Panc1 (cell line): Measurements from ENCODE around the gene C1GALT1C1. TPM values are rescaled to one million over a fixed set of nuclear protein-coding genes. Genes with fewer than 3 reads are reported as not detected.

Experiments used
- ATAC-seq: fragments of 200-7000 bp; cut with Tn5 transposase; 2 replicates; pipeline ENCODE4 v1.9.1; 2020; ENCODE audit warnings: mild to moderate bottlenecking, moderate library complexity
- BruUV-seq: library from RNA; stranded (reverse); fragments of 400-500 nt; replicated peaks from 2 replicates; lab custom pipeline; 2021; lab: Mats Ljungman, UMichigan
- CTCF ChIA-PET: fragments of 300-600 bp; sonication (Branson Sonifier 250); formaldehyde crosslinking; loops from one replicate; lab custom pipeline; 2022; ENCODE audit warnings: antibody characterized with exemption; lab: Charles Lee
- POLR2A ChIA-PET: fragments of 300-600 bp; sonication (Branson Sonifier 250); formaldehyde crosslinking; loops from one replicate; lab custom pipeline; 2022; ENCODE audit warnings: antibody characterized with exemption; lab: Charles Lee
- DNase-seq: peaks from one replicate; pipeline ENCODE4 v3.0.0-alpha.2; 2010; ENCODE audit warnings: low read depth, low spot score
- H3K27ac ChIP-seq: 2 replicates; pipeline ENCODE4 v1.5.1; 2011; ENCODE audit warnings: mild to moderate bottlenecking, low read length, inconsistent platforms
- H3K27me3 ChIP-seq: fragments of 200-500 bp; sonication (Bioruptor generic); 2 replicates; pipeline ENCODE4 v1.6.0; 2014; ENCODE audit warnings: low read length, inconsistent platforms; ENCODE audit not compliant: control insufficient read depth, insufficient read depth
- H3K36me3 ChIP-seq: fragments of 200-500 bp; sonication (Bioruptor generic); 2 replicates; pipeline ENCODE4 v1.5.1; 2014; ENCODE audit warnings: inconsistent platforms, mild to moderate bottlenecking, low read length, moderate library complexity; ENCODE audit not compliant: control insufficient read depth, insufficient read depth
- H3K4me1 ChIP-seq: 2 replicates; pipeline ENCODE4 v1.5.1; 2011; ENCODE audit warnings: inconsistent platforms, mild to moderate bottlenecking, low read length, moderate library complexity; ENCODE audit not compliant: control insufficient read depth, insufficient read depth
- H3K4me3 ChIP-seq, 2 experiments: 2 replicates each; pipeline ENCODE4 v1.5.1; 2011 to 2012; ENCODE audit warnings: low read depth in 2 of 2, low read length in 2 of 2, mild to moderate bottlenecking in 2 of 2, inconsistent platforms in 1 of 2, moderate library complexity in 1 of 2
- H3K9me3 ChIP-seq: fragments of 200-500 bp; sonication (Bioruptor generic); 2 replicates; pipeline ENCODE4 v1.5.1; 2014; ENCODE audit warnings: low read depth, mild to moderate bottlenecking, inconsistent platforms, low read length, moderate library complexity; ENCODE audit not compliant: control insufficient read depth, insufficient read depth
- CTCF ChIP-seq: fragments of 450-650 bp; IDR thresholded peaks from 2 replicates; pipeline ENCODE4 v1.5.1; 2017; ENCODE audit warnings: mild to moderate bottlenecking
- POLR2AphosphoS5 ChIP-seq: IDR thresholded peaks from 2 replicates; pipeline ENCODE4 v1.6.1; 2012; ENCODE audit warnings: mild to moderate bottlenecking, low read depth, low read length, moderate library complexity
- REST ChIP-seq, 2 experiments: IDR thresholded peaks; 2 replicates each; pipeline ENCODE4 v1.6.1; 2011 to 2012; ENCODE audit warnings: low read depth in 2 of 2, control low read depth in 1 of 2, low read length in 1 of 2, mild to moderate bottlenecking in 1 of 2, moderate library complexity in 1 of 2; ENCODE audit not compliant: insufficient read depth in 1 of 2
- SIN3A ChIP-seq: IDR thresholded peaks from 2 replicates; pipeline ENCODE4 v1.6.1; 2012; ENCODE audit warnings: low read depth, mild to moderate bottlenecking, low read length, moderate library complexity, borderline replicate concordance; ENCODE audit not compliant: insufficient read depth
- TCF7L2 ChIP-seq: IDR thresholded peaks from 2 replicates; pipeline ENCODE4 v1.6.1; 2011; ENCODE audit warnings: mild to moderate bottlenecking, low read depth, low read length, inconsistent platforms
- in situ Hi-C: cut with HindIII; loops from 2 replicates; pipeline ENCODE4 v1.10.0; 2016; ENCODE audit warnings: low sequenced_read_pairs, low pct_unique_long_range_greater_than_20kb
- intact Hi-C: fragments of 100-400 bp; cut with micrococcal nuclease; formaldehyde crosslinking; loops from one replicate; pipeline ENCODE4 v1.10.0; 2022; ENCODE audit not compliant: unreplicated experiment
- total RNA-seq: library from RNA; stranded (reverse); gene quantifications from one replicate; pipeline ENCODE4 v1.2.1, GENCODE V29; 2021; ENCODE audit not compliant: unreplicated experiment

Gene C1GALT1C1
- total RNA-seq, 1 experiment from 2014 or later: 32.4 TPM

- in situ Hi-C loops: no loop called here
- CTCF ChIA-PET: no interaction called here
- Histone ChIP-seq H3K4me1 (no peaks in the 10 kb centered on the region), H3K27ac (no peak overlapping the region), H3K36me3 (no peaks in the 10 kb centered on the region), H3K27me3 (no peaks in the 10 kb centered on the region), H3K9me3 (no peaks in the 10 kb centered on the region), H3K4me3 (no peak overlapping the region)
- POLR2A ChIA-PET: no interaction called here
- ATAC-seq (no peak), DNase-seq (no peak)
- intact Hi-C loops: no loop called here
- BruUV-seq: no TSS peak
- TF ChIP-seq CTCF (no peak), REST (IDR thresholded peaks at IDR 0.05; ENCODE audit: insufficient read depth in 1 of 2, low read depth in 2 of 2, low read length in 1 of 2) (no peak), POLR2AphosphoS5 (no peak), SIN3A (no peak), TCF7L2 (no peak)
Observed at GRCh38 chrX:120672841-120673530, 43.1 kb upstream of the C1GALT1C1 start.

- no peaks in the 10 kb centered on the region for H3K27me3 ChIP-seq
- ChIA-PET CTCF (no interaction called here), POLR2A (interaction anchor here (0.6 kb wide), 1 partner anchor 14 kb away, joined by 3 read pairs; no protein-coding TSS in a partner anchor)
- DNase-seq (peak; percentile 10), ATAC-seq (no peak)
- no peak overlapping the region for H3K4me3 ChIP-seq
- in situ Hi-C loops (no loop called here), intact Hi-C loops (no loop called here)
- H3K9me3 ChIP-seq: no peaks in the 10 kb centered on the region
- no TSS peak for BruUV-seq
- no peaks in the 10 kb centered on the region for H3K36me3 ChIP-seq
- H3K27ac ChIP-seq: no peak overlapping the region
- TF ChIP-seq REST (IDR thresholded peaks at IDR 0.05; ENCODE audit: insufficient read depth in 1 of 2, low read depth in 2 of 2, low read length in 1 of 2) (no peak), SIN3A (no peak), POLR2AphosphoS5 (no peak), TCF7L2 (no peak)
- no peaks in the 10 kb centered on the region for H3K4me1 ChIP-seq
Observed at GRCh38 chrX:120672389-120672788, 42.5 kb upstream of the C1GALT1C1 start.
